A549 (cell line): ENCODE results near the gene CDK14. TPM values are rescaled to one million over a fixed set of nuclear protein-coding genes. Genes with fewer than 3 reads are reported as not detected.

ENCODE experiments used
- ATAC-seq, 2 experiments: fragments of 200-7000 bp in 1 of 2; fragments of >200 bp in 1 of 2; cut with Nextera tagmentation in 1 of 2; cut with Tn5 transposase in 1 of 2; 3 replicates each; pipeline versions ENCODE4 v1.8.0 to v1.9.1; 2018 to 2020; ENCODE audit warnings: mild to moderate bottlenecking in 1 of 2, moderate library complexity in 1 of 2
- CTCF ChIA-PET: fragments of 300-600 bp; sonication (Branson Sonifier 250); formaldehyde crosslinking; extraction: SDS; loops from one replicate; lab custom pipeline; 2021; ENCODE audit warnings: antibody characterized with exemption, inconsistent platforms; lab: Yijun Ruan, JAX
- POLR2A ChIA-PET: fragments of 350-600 bp; formaldehyde crosslinking; extraction: SDS; loops from one replicate; lab custom pipeline; 2021; ENCODE audit warnings: antibody characterized with exemption, inconsistent platforms; lab: Yijun Ruan, JAX
- DNase-seq, 2 experiments: peaks; one replicate each; pipeline versions ENCODE4 v3.0.0 to v3.0.0-alpha.2; 2011 to 2016; ENCODE audit warnings: low read depth in 1 of 2, low spot score in 1 of 2
- FAIRE-seq: peaks from 2 replicates; lab custom pipeline; 2011; peaks lifted over from hg19 to GRCh38; lab: Jason Lieb, UNC
- H3K27ac ChIP-seq, 2 experiments: fragments of >200 bp; sonication (Bioruptor Twin); formaldehyde crosslinking; 3 replicates each; pipeline ENCODE4 v1.5.1; 2016 to 2017
- H3K4me1 ChIP-seq: fragments of >200 bp; sonication (Bioruptor Twin); formaldehyde crosslinking; 3 replicates; pipeline ENCODE4 v1.6.1; 2016
- H3K4me2 ChIP-seq: fragments of >200 bp; sonication (Bioruptor Twin); formaldehyde crosslinking; 3 replicates; pipeline ENCODE4 v1.6.1; 2016
- H3K4me3 ChIP-seq: fragments of >200 bp; sonication (Bioruptor Twin); formaldehyde crosslinking; 3 replicates; pipeline ENCODE4 v1.5.1; 2016
- H3K9me3 ChIP-seq: fragments of >200 bp; sonication (Bioruptor Twin); formaldehyde crosslinking; 3 replicates; pipeline ENCODE4 v1.6.1; 2016
- CEBPB ChIP-seq, 2 experiments: fragments of >200 bp in 1 of 2; sonication (Bioruptor Twin) in 1 of 2; formaldehyde crosslinking in 1 of 2; IDR thresholded peaks; 2 replicates each; pipeline ENCODE4 v1.6.1; 2012 to 2016
- CHD4 ChIP-seq: fragments of 200-600 bp; sonication (generic); IDR thresholded peaks from 2 replicates; pipeline ENCODE4 v1.6.1; 2016; ENCODE audit warnings: antibody characterized with exemption, mild to moderate bottlenecking, borderline replicate concordance
- EHF ChIP-seq: fragments of 250-450 bp; sonication (Bioruptor Pico); IDR thresholded peaks from 2 replicates; pipeline ENCODE4 v1.5.0; 2020; ENCODE audit warnings: mild to moderate bottlenecking
- EHMT2 ChIP-seq: fragments of 200-600 bp; sonication (generic); IDR thresholded peaks from 2 replicates; pipeline ENCODE4 v1.6.1; 2016; ENCODE audit warnings: antibody characterized with exemption, low read depth, mild to moderate bottlenecking, moderate library complexity
- EP300 ChIP-seq, 2 experiments: fragments of >200 bp; sonication (Bioruptor Twin); formaldehyde crosslinking; IDR thresholded peaks; 2 replicates in 1 of 2; 3 replicates in 1 of 2; pipeline ENCODE4 v1.6.1; 2016 to 2017
- HDAC2 ChIP-seq: fragments of 200-600 bp; sonication (generic); IDR thresholded peaks from 2 replicates; pipeline ENCODE4 v1.6.1; 2016
- HOXA7 ChIP-seq: fragments of 250-450 bp; sonication (Bioruptor Pico); IDR thresholded peaks from 2 replicates; pipeline ENCODE4 v1.5.0; 2020; ENCODE audit warnings: mild to moderate bottlenecking, moderate library complexity
- HOXB13 ChIP-seq: fragments of 250-450 bp; sonication (Bioruptor Pico); IDR thresholded peaks from 2 replicates; pipeline ENCODE4 v1.5.0; 2020; ENCODE audit warnings: low read depth, mild to moderate bottlenecking, moderate library complexity
- HOXB5 ChIP-seq: fragments of 250-450 bp; sonication (Bioruptor Pico); IDR thresholded peaks from 2 replicates; pipeline ENCODE4 v1.5.0; 2020; ENCODE audit warnings: mild to moderate bottlenecking, moderate library complexity
- JUNB ChIP-seq: fragments of >200 bp; sonication (Bioruptor Twin); formaldehyde crosslinking; IDR thresholded peaks from 2 replicates; pipeline ENCODE4 v1.6.1; 2016
- KDM5A ChIP-seq: fragments of 200-600 bp; sonication (generic); IDR thresholded peaks from 2 replicates; pipeline ENCODE4 v1.6.1; 2016; ENCODE audit warnings: antibody characterized with exemption, mild to moderate bottlenecking
- MAFK ChIP-seq: fragments of 450-650 bp; IDR thresholded peaks from 2 replicates; pipeline ENCODE4 v1.6.1; 2014; ENCODE audit not compliant: partially characterized antibody
- NFE2L2 ChIP-seq: fragments of 150-350 bp; conservative IDR thresholded peaks from 2 replicates; pipeline ENCODE4 v1.6.1; 2014; ENCODE audit warnings: low read length
- NR3C1 ChIP-seq: fragments of >200 bp; sonication (Bioruptor Twin); formaldehyde crosslinking; IDR thresholded peaks from 3 replicates; pipeline ENCODE4 v1.6.1; 2017
- RAD21 ChIP-seq, 2 experiments: fragments of >200 bp in 1 of 2; sonication (Bioruptor Twin) in 1 of 2; formaldehyde crosslinking in 1 of 2; IDR thresholded peaks in 1 of 2; conservative IDR thresholded peaks in 1 of 2; 2 replicates in 1 of 2; 3 replicates in 1 of 2; pipeline ENCODE4 v1.6.1; 2012 to 2018; ENCODE audit warnings: inconsistent platforms in 1 of 2
- RARB ChIP-seq: fragments of 250-450 bp; sonication (Bioruptor Pico); IDR thresholded peaks from 2 replicates; pipeline ENCODE4 v1.8.0; 2021; ENCODE audit warnings: mild to moderate bottlenecking, moderate library complexity
- TP53 ChIP-seq: fragments of 250-450 bp; sonication (Bioruptor Pico); IDR thresholded peaks from 2 replicates; pipeline ENCODE4 v1.5.0; 2021; ENCODE audit warnings: mild to moderate bottlenecking, moderate library complexity
- ZC3H11A ChIP-seq: fragments of 450-650 bp; IDR thresholded peaks from 2 replicates; pipeline ENCODE4 v1.6.1; 2014; ENCODE audit warnings: antibody characterized with exemption, mild to moderate bottlenecking
- ZFP36 ChIP-seq: fragments of 450-650 bp; IDR thresholded peaks from 2 replicates; pipeline ENCODE4 v1.6.1; 2014; ENCODE audit warnings: borderline replicate concordance; ENCODE audit not compliant: partially characterized antibody
- ZNF302 ChIP-seq: fragments of 250-450 bp; sonication (Bioruptor Pico); IDR thresholded peaks from 2 replicates; pipeline ENCODE4 v1.9.0; 2021; ENCODE audit warnings: inconsistent platforms, mild to moderate bottlenecking, moderate library complexity
- WGBS: methylation state at CpG from one replicate; pipeline ENCODE4 v1.1.6; 2017; ENCODE audit errors: missing lambda C conversion rate; 5-methylcytosine and 5-hydroxymethylcytosine counted together
- polyA plus RNA-seq, 4 experiments: library from polyadenylated mRNA; depleted of rRNA in 3 of 4; stranded (reverse); fragments of >200 nt; fragmentation: RNase III in 1 of 4; extraction: RNeasy Plus Mini Kit Qiagen cat#74134 plus additional on column Dnase treatment in 1 of 4; gene quantifications; 2 replicates in 3 of 4; 3 replicates in 1 of 4; pipeline ENCODE4 v1.2.3, GENCODE V29; 2011 to 2017
- TF ChIP-seq, protein P1 (sequence below): IDR thresholded peaks from 2 replicates; pipeline ENCODE4 v1.6.1; 2012; ENCODE audit warnings: low read depth, borderline replicate concordance
- TF ChIP-seq, protein P2 (sequence below): fragments of 150-350 bp; IDR thresholded peaks from 2 replicates; pipeline ENCODE4 v1.6.1; 2014; ENCODE audit warnings: low read depth, mild to moderate bottlenecking, low read length
- TF ChIP-seq, protein P3 (sequence below): IDR thresholded peaks from 2 replicates; pipeline ENCODE4 v1.6.1; 2012
- TF ChIP-seq, protein P4 (sequence below): fragments of 450-650 bp; IDR thresholded peaks from 2 replicates; pipeline ENCODE4 v1.6.1; 2014; ENCODE audit warnings: antibody characterized with exemption

Gene CDK14
- polyA plus RNA-seq, 2 of the 4 experiments (the other 2 are of a cell fraction) = 0.21 to 0.23 TPM

DNA sequence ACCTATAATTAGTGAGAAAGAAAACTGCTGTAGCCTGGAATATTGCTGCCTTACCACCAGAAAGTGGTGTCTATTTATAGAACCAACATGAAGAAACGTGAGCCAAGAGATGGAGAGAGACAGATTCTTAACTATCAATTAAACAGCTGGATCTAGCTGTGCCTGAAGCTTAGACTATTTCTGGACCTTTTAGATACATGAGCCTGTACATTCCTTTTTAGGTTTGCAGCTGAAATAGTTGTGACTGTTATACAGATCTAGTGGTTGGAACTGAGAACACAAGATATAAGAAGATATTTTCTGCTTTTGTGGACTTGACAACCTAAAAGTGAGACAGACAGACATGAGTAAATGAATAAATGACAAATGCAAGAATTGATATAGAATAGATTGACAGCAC lies 73.4 kb downstream of the CDK14 start:
- ChIA-PET POLR2A (no interaction called here), CTCF (no interaction called here)
- 3% methylated on average over 1 of the region's 1 CpG for WGBS

DNA sequence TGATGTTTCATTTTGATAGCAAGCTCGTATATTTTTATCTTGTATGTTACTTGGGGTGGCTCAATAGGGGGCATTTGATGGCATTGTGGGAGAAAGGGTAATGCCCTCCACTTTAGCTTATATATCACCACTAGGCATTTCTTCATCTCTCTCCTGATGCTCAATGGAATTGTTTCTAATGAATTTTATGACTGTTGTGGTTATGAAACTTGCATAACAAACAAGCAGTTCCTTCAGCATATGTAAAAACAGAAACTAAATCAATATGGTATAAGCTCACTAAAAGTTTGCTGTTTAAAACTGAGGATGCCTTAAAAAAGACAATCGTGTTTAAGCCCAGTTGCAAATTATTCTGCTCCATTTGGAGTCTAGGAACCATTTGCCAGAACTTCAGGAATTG lies 75.5 kb downstream of the CDK14 start:
- no peak for TF ChIP-seq RARB (CRISPR knock-in tag)
- TF ChIP-seq, protein P1, sequence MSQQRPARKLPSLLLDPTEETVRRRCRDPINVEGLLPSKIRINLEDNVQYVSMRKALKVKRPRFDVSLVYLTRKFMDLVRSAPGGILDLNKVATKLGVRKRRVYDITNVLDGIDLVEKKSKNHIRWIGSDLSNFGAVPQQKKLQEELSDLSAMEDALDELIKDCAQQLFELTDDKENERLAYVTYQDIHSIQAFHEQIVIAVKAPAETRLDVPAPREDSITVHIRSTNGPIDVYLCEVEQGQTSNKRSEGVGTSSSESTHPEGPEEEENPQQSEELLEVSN = no peak
- TF ChIP-seq ZFP36 = no peak
- no peak for TF ChIP-seq NFE2L2
- no peak for TF ChIP-seq JUNB
- CTCF ChIA-PET = no interaction called here
- Histone ChIP-seq H3K4me1 (no peaks in the 10 kb centered on the region), H3K4me3 (no peak overlapping the region), H3K4me2 (no peak overlapping the region), H3K9me3 (no peaks in the 10 kb centered on the region), H3K27ac (no peak overlapping the region)
- ATAC-seq = no peak
- DNase-seq = no peak
- POLR2A ChIA-PET = no interaction called here
- 2% methylated on average over 2 of the region's 2 CpGs for WGBS
- no peak for FAIRE-seq

More for the DNA sequence above, 73.4 kb downstream of the CDK14 start:
- no peaks in the 10 kb centered on the region for H3K4me1 ChIP-seq
- DNase-seq (no peak), ATAC-seq (no peak), FAIRE-seq (no peak)
- no peak overlapping the region for H3K4me3 ChIP-seq
- TF ChIP-seq HOXB13 (CRISPR knock-in tag) = no peak
- TF ChIP-seq ZC3H11A = no peak
- no peak for TF ChIP-seq CHD4
- no peak for TF ChIP-seq HOXB5 (CRISPR knock-in tag)
- TF ChIP-seq, protein P2, sequence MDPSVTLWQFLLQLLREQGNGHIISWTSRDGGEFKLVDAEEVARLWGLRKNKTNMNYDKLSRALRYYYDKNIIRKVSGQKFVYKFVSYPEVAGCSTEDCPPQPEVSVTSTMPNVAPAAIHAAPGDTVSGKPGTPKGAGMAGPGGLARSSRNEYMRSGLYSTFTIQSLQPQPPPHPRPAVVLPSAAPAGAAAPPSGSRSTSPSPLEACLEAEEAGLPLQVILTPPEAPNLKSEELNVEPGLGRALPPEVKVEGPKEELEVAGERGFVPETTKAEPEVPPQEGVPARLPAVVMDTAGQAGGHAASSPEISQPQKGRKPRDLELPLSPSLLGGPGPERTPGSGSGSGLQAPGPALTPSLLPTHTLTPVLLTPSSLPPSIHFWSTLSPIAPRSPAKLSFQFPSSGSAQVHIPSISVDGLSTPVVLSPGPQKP = no peak
- TF ChIP-seq HDAC2 = no peak
- no peak for TF ChIP-seq TP53
- no peak for TF ChIP-seq ZNF302 (CRISPR knock-in tag)
- no peak for TF ChIP-seq HOXA7 (CRISPR knock-in tag)
- no peak for TF ChIP-seq RAD21 (conservative IDR thresholded peaks at IDR 0.05 in 1 of 2, IDR thresholded peaks at IDR 0.05 in 1 of 2)
- TF ChIP-seq, protein P3, sequence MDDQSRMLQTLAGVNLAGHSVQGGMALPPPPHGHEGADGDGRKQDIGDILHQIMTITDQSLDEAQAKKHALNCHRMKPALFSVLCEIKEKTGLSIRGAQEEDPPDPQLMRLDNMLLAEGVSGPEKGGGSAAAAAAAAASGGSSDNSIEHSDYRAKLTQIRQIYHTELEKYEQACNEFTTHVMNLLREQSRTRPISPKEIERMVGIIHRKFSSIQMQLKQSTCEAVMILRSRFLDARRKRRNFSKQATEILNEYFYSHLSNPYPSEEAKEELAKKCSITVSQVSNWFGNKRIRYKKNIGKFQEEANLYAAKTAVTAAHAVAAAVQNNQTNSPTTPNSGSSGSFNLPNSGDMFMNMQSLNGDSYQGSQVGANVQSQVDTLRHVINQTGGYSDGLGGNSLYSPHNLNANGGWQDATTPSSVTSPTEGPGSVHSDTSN = no peak
- TF ChIP-seq EHMT2 = no peak
- TF ChIP-seq CEBPB (IDR thresholded peaks at IDR 0.05) = no peak
- no peak for TF ChIP-seq KDM5A
- TF ChIP-seq RARB (CRISPR knock-in tag) = no peak
- TF ChIP-seq MAFK = no peak
- TF ChIP-seq, protein P4, sequence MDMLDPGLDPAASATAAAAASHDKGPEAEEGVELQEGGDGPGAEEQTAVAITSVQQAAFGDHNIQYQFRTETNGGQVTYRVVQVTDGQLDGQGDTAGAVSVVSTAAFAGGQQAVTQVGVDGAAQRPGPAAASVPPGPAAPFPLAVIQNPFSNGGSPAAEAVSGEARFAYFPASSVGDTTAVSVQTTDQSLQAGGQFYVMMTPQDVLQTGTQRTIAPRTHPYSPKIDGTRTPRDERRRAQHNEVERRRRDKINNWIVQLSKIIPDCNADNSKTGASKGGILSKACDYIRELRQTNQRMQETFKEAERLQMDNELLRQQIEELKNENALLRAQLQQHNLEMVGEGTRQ = no peak
- no peak for TF ChIP-seq EHF (CRISPR knock-in tag)
- no peaks in the 10 kb centered on the region for H3K9me3 ChIP-seq
- no peak overlapping the region for H3K4me2 ChIP-seq
- H3K27ac ChIP-seq = no peak overlapping the region

DNA sequence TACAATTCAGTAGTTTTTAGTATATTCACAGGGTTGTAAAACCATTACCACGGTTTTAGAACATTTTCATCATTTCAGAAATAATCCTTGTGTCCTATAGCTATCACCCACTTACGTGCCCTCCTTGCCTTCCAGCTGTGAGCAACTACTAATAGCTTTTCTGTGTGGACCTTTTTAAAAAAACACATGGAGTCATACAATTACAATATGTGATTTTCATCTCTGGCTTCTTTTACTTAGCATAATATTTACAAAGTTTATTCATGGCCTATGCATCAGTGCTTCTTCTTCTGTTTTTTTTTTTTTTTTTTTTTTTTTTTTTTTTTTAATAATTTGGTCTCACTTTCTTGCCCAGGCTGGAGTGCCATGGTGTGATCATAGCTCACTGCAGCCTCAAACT lies 76.1 kb downstream of the CDK14 start:
- TF ChIP-seq HOXB13 (CRISPR knock-in tag) (no peak), RARB (CRISPR knock-in tag) (no peak), EP300 (IDR thresholded peaks at IDR 0.05) (no peak), NR3C1 (no peak)
- no peak for DNase-seq
- H3K4me2 ChIP-seq = no peak overlapping the region
- no peaks in the 10 kb centered on the region for H3K9me3 ChIP-seq
- H3K4me1 ChIP-seq = no peaks in the 10 kb centered on the region
- CTCF ChIA-PET = no interaction called here
- no peak for ATAC-seq
- 3% methylated on average over 2 of the region's 2 CpGs for WGBS
- H3K4me3 ChIP-seq = no peak overlapping the region
- POLR2A ChIA-PET = no interaction called here
- FAIRE-seq = no peak
- no peak overlapping the region for H3K27ac ChIP-seq
